Measurements from ENCODE around the gene DONSON. TPM values are rescaled to one million over a fixed set of nuclear protein-coding genes. Genes with fewer than 3 reads are reported as not detected.

The DONSON gene
- total and polyA plus RNA-seq, 2 of the 13 experiments (the other 11 are each of a cell fraction or from before 2014, with no cell fraction given) = 35.4 to 63.6 TPM

DNA sequence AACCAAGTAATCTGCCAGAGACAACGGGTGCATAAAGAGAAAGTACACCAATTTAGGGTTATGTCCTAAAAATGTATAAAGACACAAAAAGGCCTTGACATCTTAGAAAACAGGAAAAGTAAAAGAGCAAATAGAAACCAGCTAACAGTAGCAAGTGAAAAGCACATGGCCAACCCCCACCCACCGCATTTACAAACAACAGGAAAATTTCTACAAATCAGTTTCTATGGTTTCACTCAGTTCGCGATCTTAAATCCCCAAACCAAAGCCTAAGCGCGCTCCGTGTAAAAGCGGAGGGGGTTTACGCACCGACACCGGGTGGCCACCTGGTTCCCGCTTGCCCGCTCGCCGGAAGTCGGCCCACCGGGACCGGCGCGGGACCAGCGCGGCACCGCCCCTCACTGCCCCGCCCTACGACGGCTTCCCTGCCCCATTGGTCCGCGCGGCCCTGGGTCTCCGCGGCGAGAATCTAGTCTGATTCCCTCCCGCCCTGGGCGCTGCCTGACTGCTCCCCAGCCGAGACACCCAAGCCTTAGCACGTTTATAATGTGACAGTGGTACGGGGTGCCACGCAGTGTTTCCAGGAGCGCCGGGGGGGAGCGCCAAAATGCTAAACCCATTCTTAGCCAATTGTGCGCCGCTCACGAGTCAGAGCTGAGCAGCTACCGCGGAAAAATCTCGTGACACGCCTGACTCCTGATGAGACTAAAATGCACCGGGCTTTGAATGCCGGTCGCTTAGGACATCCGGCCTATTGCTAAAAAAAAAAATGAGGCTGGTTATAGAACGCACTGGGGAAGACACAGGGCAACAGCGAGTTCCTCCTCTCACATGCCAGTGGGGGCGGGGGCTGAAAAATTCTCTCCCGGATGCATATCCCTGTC lies 46.5 kb downstream of the DONSON start, which contains the start of gene GART (continued):
- TF ChIP-seq ZNF83 (CRISPR knock-in tag; IDR thresholded peaks at IDR 0.05; ENCODE audit: borderline replicate concordance) (no peak), NFE2L2 (IDR thresholded peaks at IDR 0.05; ENCODE audit: low read length) (no peak), MXI1 (IDR thresholded peaks at IDR 0.05; ENCODE audit: borderline replicate concordance, low read depth, low read length) (peak; percentile 90; the same call in 2 of the 3 replicates), KAT2B (IDR thresholded peaks at IDR 0.05; ENCODE audit: borderline replicate concordance, low read depth, low read length) (no peak), SP5 (CRISPR knock-in tag; IDR thresholded peaks at IDR 0.05; ENCODE audit: borderline replicate concordance, low read depth) (peak; percentile 62), TRIM24 (CRISPR knock-in tag; IDR thresholded peaks at IDR 0.05) (no peak), AGO1 (IDR thresholded peaks at IDR 0.05; ENCODE audit: low read depth, low read length, poor library complexity, severe bottlenecking) (no peak), TOE1 (CRISPR knock-in tag; IDR thresholded peaks at IDR 0.05) (no peak), FOXK2 (IDR thresholded peaks at IDR 0.05) (no peak), REPIN1 (CRISPR knock-in tag; IDR thresholded peaks at IDR 0.05; ENCODE audit: borderline replicate concordance, low read depth) (peak; percentile 62; the same call in 1 of the 2 replicates), NRL (CRISPR knock-in tag; IDR thresholded peaks at IDR 0.05; ENCODE audit: borderline replicate concordance) (peak; percentile 63; the same call in 1 of the 2 replicates)
- TF ChIP-seq, protein P1, sequence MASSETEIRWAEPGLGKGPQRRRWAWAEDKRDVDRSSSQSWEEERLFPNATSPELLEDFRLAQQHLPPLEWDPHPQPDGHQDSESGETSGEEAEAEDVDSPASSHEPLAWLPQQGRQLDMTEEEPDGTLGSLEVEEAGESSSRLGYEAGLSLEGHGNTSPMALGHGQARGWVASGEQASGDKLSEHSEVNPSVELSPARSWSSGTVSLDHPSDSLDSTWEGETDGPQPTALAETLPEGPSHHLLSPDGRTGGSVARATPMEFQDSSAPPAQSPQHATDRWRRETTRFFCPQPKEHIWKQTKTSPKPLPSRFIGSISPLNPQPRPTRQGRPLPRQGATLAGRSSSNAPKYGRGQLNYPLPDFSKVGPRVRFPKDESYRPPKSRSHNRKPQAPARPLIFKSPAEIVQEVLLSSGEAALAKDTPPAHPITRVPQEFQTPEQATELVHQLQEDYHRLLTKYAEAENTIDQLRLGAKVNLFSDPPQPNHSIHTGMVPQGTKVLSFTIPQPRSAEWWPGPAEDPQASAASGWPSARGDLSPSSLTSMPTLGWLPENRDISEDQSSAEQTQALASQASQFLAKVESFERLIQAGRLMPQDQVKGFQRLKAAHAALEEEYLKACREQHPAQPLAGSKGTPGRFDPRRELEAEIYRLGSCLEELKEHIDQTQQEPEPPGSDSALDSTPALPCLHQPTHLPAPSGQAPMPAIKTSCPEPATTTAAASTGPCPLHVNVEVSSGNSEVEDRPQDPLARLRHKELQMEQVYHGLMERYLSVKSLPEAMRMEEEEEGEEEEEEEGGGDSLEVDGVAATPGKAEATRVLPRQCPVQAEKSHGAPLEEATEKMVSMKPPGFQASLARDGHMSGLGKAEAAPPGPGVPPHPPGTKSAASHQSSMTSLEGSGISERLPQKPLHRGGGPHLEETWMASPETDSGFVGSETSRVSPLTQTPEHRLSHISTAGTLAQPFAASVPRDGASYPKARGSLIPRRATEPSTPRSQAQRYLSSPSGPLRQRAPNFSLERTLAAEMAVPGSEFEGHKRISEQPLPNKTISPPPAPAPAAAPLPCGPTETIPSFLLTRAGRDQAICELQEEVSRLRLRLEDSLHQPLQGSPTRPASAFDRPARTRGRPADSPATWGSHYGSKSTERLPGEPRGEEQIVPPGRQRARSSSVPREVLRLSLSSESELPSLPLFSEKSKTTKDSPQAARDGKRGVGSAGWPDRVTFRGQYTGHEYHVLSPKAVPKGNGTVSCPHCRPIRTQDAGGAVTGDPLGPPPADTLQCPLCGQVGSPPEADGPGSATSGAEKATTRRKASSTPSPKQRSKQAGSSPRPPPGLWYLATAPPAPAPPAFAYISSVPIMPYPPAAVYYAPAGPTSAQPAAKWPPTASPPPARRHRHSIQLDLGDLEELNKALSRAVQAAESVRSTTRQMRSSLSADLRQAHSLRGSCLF (CRISPR knock-in tag; IDR thresholded peaks at IDR 0.05; ENCODE audit: borderline replicate concordance) = no peak
- TF ChIP-seq, protein P2, sequence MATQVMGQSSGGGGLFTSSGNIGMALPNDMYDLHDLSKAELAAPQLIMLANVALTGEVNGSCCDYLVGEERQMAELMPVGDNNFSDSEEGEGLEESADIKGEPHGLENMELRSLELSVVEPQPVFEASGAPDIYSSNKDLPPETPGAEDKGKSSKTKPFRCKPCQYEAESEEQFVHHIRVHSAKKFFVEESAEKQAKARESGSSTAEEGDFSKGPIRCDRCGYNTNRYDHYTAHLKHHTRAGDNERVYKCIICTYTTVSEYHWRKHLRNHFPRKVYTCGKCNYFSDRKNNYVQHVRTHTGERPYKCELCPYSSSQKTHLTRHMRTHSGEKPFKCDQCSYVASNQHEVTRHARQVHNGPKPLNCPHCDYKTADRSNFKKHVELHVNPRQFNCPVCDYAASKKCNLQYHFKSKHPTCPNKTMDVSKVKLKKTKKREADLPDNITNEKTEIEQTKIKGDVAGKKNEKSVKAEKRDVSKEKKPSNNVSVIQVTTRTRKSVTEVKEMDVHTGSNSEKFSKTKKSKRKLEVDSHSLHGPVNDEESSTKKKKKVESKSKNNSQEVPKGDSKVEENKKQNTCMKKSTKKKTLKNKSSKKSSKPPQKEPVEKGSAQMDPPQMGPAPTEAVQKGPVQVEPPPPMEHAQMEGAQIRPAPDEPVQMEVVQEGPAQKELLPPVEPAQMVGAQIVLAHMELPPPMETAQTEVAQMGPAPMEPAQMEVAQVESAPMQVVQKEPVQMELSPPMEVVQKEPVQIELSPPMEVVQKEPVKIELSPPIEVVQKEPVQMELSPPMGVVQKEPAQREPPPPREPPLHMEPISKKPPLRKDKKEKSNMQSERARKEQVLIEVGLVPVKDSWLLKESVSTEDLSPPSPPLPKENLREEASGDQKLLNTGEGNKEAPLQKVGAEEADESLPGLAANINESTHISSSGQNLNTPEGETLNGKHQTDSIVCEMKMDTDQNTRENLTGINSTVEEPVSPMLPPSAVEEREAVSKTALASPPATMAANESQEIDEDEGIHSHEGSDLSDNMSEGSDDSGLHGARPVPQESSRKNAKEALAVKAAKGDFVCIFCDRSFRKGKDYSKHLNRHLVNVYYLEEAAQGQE (IDR thresholded peaks at IDR 0.05; ENCODE audit: borderline replicate concordance in 1 of 2, low read depth in 1 of 2, low read length in 2 of 2) = 0 out of 4 replicates have a peak, but pooled peaks of 1 of the 2 experiments have one; percentile 49
- TF ChIP-seq, protein P3, sequence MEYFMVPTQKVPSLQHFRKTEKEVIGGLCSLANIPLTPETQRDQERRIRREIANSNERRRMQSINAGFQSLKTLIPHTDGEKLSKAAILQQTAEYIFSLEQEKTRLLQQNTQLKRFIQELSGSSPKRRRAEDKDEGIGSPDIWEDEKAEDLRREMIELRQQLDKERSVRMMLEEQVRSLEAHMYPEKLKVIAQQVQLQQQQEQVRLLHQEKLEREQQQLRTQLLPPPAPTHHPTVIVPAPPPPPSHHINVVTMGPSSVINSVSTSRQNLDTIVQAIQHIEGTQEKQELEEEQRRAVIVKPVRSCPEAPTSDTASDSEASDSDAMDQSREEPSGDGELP (IDR thresholded peaks at IDR 0.05; ENCODE audit: borderline replicate concordance, low read depth) = peak; percentile 68; the same call in 1 of the 2 replicates
- TF ChIP-seq, protein P4, sequence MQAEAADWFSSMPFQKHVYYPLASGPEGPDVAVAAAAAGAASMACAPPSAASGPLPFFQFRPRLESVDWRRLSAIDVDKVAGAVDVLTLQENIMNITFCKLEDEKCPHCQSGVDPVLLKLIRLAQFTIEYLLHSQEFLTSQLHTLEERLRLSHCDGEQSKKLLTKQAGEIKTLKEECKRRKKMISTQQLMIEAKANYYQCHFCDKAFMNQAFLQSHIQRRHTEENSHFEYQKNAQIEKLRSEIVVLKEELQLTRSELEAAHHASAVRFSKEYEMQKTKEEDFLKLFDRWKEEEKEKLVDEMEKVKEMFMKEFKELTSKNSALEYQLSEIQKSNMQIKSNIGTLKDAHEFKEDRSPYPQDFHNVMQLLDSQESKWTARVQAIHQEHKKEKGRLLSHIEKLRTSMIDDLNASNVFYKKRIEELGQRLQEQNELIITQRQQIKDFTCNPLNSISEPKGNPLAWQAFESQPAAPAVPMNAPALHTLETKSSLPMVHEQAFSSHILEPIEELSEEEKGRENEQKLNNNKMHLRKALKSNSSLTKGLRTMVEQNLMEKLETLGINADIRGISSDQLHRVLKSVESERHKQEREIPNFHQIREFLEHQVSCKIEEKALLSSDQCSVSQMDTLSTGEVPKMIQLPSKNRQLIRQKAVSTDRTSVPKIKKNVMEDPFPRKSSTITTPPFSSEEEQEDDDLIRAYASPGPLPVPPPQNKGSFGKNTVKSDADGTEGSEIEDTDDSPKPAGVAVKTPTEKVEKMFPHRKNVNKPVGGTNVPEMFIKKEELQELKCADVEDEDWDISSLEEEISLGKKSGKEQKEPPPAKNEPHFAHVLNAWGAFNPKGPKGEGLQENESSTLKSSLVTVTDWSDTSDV (CRISPR knock-in tag; IDR thresholded peaks at IDR 0.05) = no peak
